GM15510 (cell line): Measurements from ENCODE around the gene DLX3.

Experiments
- POLR2A ChIP-seq: IDR thresholded peaks from 3 replicates; pipeline ENCODE4 v1.6.1; 2011; ENCODE audit warnings: borderline replicate concordance; ENCODE audit not compliant: insufficient read length; ENCODE audit errors: extremely low read depth

The DLX3 gene

GRCh38 chr17:49995055-49995738, at the start of gene DLX3:
Gene DLX3, minus strand, starts transcription at chr17:49995224. Its CDS starts 226 bp downstream, at chr17:49994998.
- TF ChIP-seq POLR2A, result no peak

- TF ChIP-seq POLR2A, result no peak
Observed at GRCh38 chr17:50044483-50044882, 49.5 kb upstream of the DLX3 start.

GRCh38 chr17:50043290-50044148, 48.5 kb upstream of the DLX3 start:
- no peak for TF ChIP-seq POLR2A

GRCh38 chr17:50042211-50042610, 47.2 kb upstream of the DLX3 start:
- TF ChIP-seq POLR2A, result no peak

GRCh38 chr17:50039058-50039457, 44.0 kb upstream of the DLX3 start:
- TF ChIP-seq POLR2A, result no peak

GRCh38 chr17:50037321-50038107, 42.5 kb upstream of the DLX3 start:
- TF ChIP-seq POLR2A, result no peak

GRCh38 chr17:50036455-50037261, 41.6 kb upstream of the DLX3 start:
- no peak for TF ChIP-seq POLR2A

GRCh38 chr17:50035945-50036344, 40.9 kb upstream of the DLX3 start:
- TF ChIP-seq POLR2A, result no peak

GRCh38 chr17:50035421-50035879, 40.4 kb upstream of the DLX3 start:
- TF ChIP-seq POLR2A, result no peak

- no peak for TF ChIP-seq POLR2A
Observed at GRCh38 chr17:50034498-50035364, 39.7 kb upstream of the DLX3 start.

- no peak for TF ChIP-seq POLR2A
Observed at GRCh38 chr17:50033316-50033715, 38.3 kb upstream of the DLX3 start.

- no peak for TF ChIP-seq POLR2A
Observed at GRCh38 chr17:50029185-50029584, 34.2 kb upstream of the DLX3 start.

GRCh38 chr17:50028736-50029120, 33.7 kb upstream of the DLX3 start:
- no peak for TF ChIP-seq POLR2A
